CD14-positive monocyte (primary cell): ENCODE results near the gene AGFG2. TPM values are rescaled to one million over a fixed set of nuclear protein-coding genes. Genes with fewer than 3 reads are reported as not detected.
"Not testable (repeated sequence)": the region's sequence is repeated elsewhere in the genome, so short reads cannot be mapped to it uniquely, and the experiment has no call there.

Experiments used
- DNase-seq, 3 donors: peaks; one replicate each; pipeline ENCODE4 v3.0.0-alpha.2; 2011 to 2022
- H2AFZ ChIP-seq: 2 replicates; pipeline ENCODE4 v1.6.0; 2012; ENCODE audit warnings: mild to moderate bottlenecking, low read depth, low read length, inconsistent platforms; ENCODE audit not compliant: insufficient read depth, poor library complexity, severe bottlenecking
- H3K27ac ChIP-seq, 2 donors: 1 replicate in 1 of 2; 2 replicates in 1 of 2; pipeline ENCODE4 v1.5.1; 2012 to 2013; ENCODE audit warnings: low read length in 2 of 2, control low read depth in 1 of 2, inconsistent platforms in 1 of 2, low read depth in 1 of 2, mild to moderate bottlenecking in 1 of 2
- H3K27me3 ChIP-seq, 2 donors: one replicate each; pipeline versions ENCODE4 v1.6.0 to v1.6.1; 2011 to 2013; ENCODE audit warnings: low read length in 2 of 2; ENCODE audit not compliant: control insufficient read depth in 2 of 2, insufficient read depth in 2 of 2
- H3K36me3 ChIP-seq, 2 donors: replicated peaks in 1 of 2; 1 replicate in 1 of 2; 2 replicates in 1 of 2; pipeline versions ENCODE4 v1.5.1 to v1.6.1; 2012 to 2013; ENCODE audit warnings: low read length in 2 of 2, control low read depth in 1 of 2, inconsistent platforms in 1 of 2, mild to moderate bottlenecking in 1 of 2; ENCODE audit not compliant: insufficient read depth in 2 of 2, control insufficient read depth in 1 of 2
- H3K4me1 ChIP-seq, 2 donors: 1 replicate in 1 of 2; 2 replicates in 1 of 2; pipeline versions ENCODE4 v1.5.1 to v1.6.1; 2012 to 2013; ENCODE audit warnings: low read length in 2 of 2, control low read depth in 1 of 2, inconsistent platforms in 1 of 2, mild to moderate bottlenecking in 1 of 2, moderate library complexity in 1 of 2; ENCODE audit not compliant: insufficient read depth in 2 of 2, control insufficient read depth in 1 of 2
- H3K4me2 ChIP-seq: replicated peaks from 2 replicates; pipeline ENCODE3; 2012; ENCODE audit warnings: low read length, moderate library complexity, mild to moderate bottlenecking; ENCODE audit not compliant: poor library complexity, severe bottlenecking; ENCODE audit errors: extremely low read depth
- H3K4me3 ChIP-seq, 3 experiments: fragments of 200-600 bp in 1 of 3; sonication (generic) in 1 of 3; replicated peaks in 1 of 3; 1 replicate in 2 of 3; 2 replicates in 1 of 3; pipeline ENCODE4 v1.5.1; 2011 to 2013; ENCODE audit warnings: low read length in 3 of 3, mild to moderate bottlenecking in 3 of 3, control low read depth in 2 of 3, low read depth in 2 of 3, inconsistent platforms in 1 of 3, moderate library complexity in 1 of 3
- H3K79me2 ChIP-seq: 2 replicates; pipeline ENCODE4 v1.6.0; 2012; ENCODE audit warnings: mild to moderate bottlenecking, control low read depth, inconsistent platforms, low read length, moderate library complexity; ENCODE audit not compliant: insufficient read depth
- H3K9ac ChIP-seq: 2 replicates; pipeline ENCODE4 v1.6.0; 2017; ENCODE audit warnings: low read length, mild to moderate bottlenecking; ENCODE audit not compliant: insufficient read depth, poor library complexity, severe bottlenecking
- H3K9me3 ChIP-seq, 2 donors: replicated peaks in 1 of 2; 1 replicate in 1 of 2; 2 replicates in 1 of 2; pipeline versions ENCODE4 v1.5.1 to v1.6.1; 2012 to 2013; ENCODE audit warnings: low read length in 2 of 2, control low read depth in 1 of 2; ENCODE audit not compliant: control insufficient read depth in 1 of 2, insufficient read depth in 1 of 2
- H4K20me1 ChIP-seq: 2 replicates; pipeline ENCODE4 v1.6.0; 2012; ENCODE audit warnings: mild to moderate bottlenecking, low read length, control low read depth, moderate library complexity; ENCODE audit not compliant: insufficient read depth
- H3K27ac Mint-ChIP-seq, 7 donors: one replicate each; pipeline ENCODE4 v1.8.0; 2020; ENCODE audit warnings: mild to moderate bottlenecking in 7 of 7, mixed read lengths in 7 of 7, moderate library complexity in 6 of 7, inconsistent platforms in 2 of 7
- H3K27me3 Mint-ChIP-seq, 3 donors: one replicate each; pipeline ENCODE4 v1.8.0; 2021 to 2022; ENCODE audit warnings: low read depth in 3 of 3, mild to moderate bottlenecking in 3 of 3, mixed read lengths in 3 of 3, moderate library complexity in 3 of 3, inconsistent platforms in 1 of 3
- H3K36me3 Mint-ChIP-seq, 2 donors: one replicate each; pipeline ENCODE4 v1.8.0; 2020; ENCODE audit warnings: mixed read lengths in 2 of 2, inconsistent platforms in 1 of 2, mild to moderate bottlenecking in 1 of 2
- H3K4me1 Mint-ChIP-seq: one replicate; pipeline ENCODE4 v1.8.0; 2020; ENCODE audit warnings: mild to moderate bottlenecking, mixed read lengths
- H3K4me3 Mint-ChIP-seq, 2 donors: one replicate each; pipeline ENCODE4 v1.8.0; 2020; ENCODE audit warnings: mild to moderate bottlenecking in 2 of 2, mixed read lengths in 2 of 2, moderate library complexity in 1 of 2
- H3K9me3 Mint-ChIP-seq, 7 donors: one replicate each; pipeline ENCODE4 v1.8.0; 2020 to 2022; ENCODE audit warnings: mixed read lengths in 7 of 7, mild to moderate bottlenecking in 6 of 7, moderate library complexity in 6 of 7, inconsistent platforms in 2 of 7
- CTCF ChIP-seq: fragments of 200-600 bp; IDR thresholded peaks from one replicate; pipeline ENCODE4 v1.8.0; 2022; ENCODE audit warnings: antibody characterized with exemption, mild to moderate bottlenecking
- WGBS: methylation state at CpG from one replicate; pipeline ENCODE4 v1.1.5; 2013; ENCODE audit warnings: missing lambda C conversion rate; ENCODE audit not compliant: insufficient coverage; 5-methylcytosine and 5-hydroxymethylcytosine counted together
- intact Hi-C, 2 donors: fragments of 100-400 bp; cut with micrococcal nuclease; formaldehyde crosslinking; loops; one replicate each; pipeline versions ENCODE4 v1.15.0 to v1.15.1; 2023
- polyA plus RNA-seq, 3 donors: library from polyadenylated mRNA; depleted of rRNA in 1 of 3; unstranded in 2 of 3; stranded (reverse) in 1 of 3; fragments of 300-500 nt in 2 of 3; fragments of >200 nt in 1 of 3; fragmentation: Illumina TruSeq in 2 of 3; gene quantifications; 1 replicate in 2 of 3; 2 replicates in 1 of 3; pipeline ENCODE4 v1.2.3, GENCODE V29; 2012 to 2021

Gene AGFG2
- polyA plus RNA-seq, 3 donors: 1.3 to 1.8 (median 1.8) TPM

GRCh38 chr7:100521076-100521475 lies 17.9 kb upstream of the AGFG2 start:
- no peaks in the 10 kb centered on the region for H3K79me2 ChIP-seq
- H3K9ac ChIP-seq: no peak overlapping the region
- no CpG with 5 or more reads among the region's 2 CpGs for WGBS
- no peak for DNase-seq
- H3K4me1 ChIP-seq: peaks cover 6 to 10% of the 10 kb centered on the region in 2 donors
- Mint-ChIP-seq H3K4me3 (no peak overlapping the region), H3K9me3 (peaks cover 0 to 4% (median 0%) of the 10 kb centered on the region in 7 donors), H3K36me3 (no peaks in the 10 kb centered on the region), H3K4me1 (peaks cover 6% of the 10 kb centered on the region), H3K27me3 (peaks cover 0 to 7% (median 4%) of the 10 kb centered on the region in 3 donors), H3K27ac (no peak overlapping the region)
- H2AFZ ChIP-seq: no peak overlapping the region
- intact Hi-C loops: no loop called here
- H3K4me3 ChIP-seq: no peak overlapping the region
- no peaks in the 10 kb centered on the region for H3K9me3 ChIP-seq
- no peaks in the 10 kb centered on the region for H3K36me3 ChIP-seq
- H3K4me2 ChIP-seq: no peak overlapping the region
- no peak for TF ChIP-seq CTCF
- H3K27ac ChIP-seq: no peak overlapping the region
- H3K27me3 ChIP-seq: no peaks in the 10 kb centered on the region
- no peaks in the 10 kb centered on the region for H4K20me1 ChIP-seq

GRCh38 chr7:100521909-100522593 lies 17.0 kb upstream of the AGFG2 start:
- H3K27me3 Mint-ChIP-seq, H3K36me3 Mint-ChIP-seq, H4K20me1 ChIP-seq, H3K27ac ChIP-seq, H3K79me2 ChIP-seq, H3K9me3 ChIP-seq, H3K9ac ChIP-seq, H3K4me1 Mint-ChIP-seq, H2AFZ ChIP-seq, H3K4me3 Mint-ChIP-seq, intact Hi-C loops, H3K9me3 Mint-ChIP-seq, H3K27me3 ChIP-seq, H3K4me2 ChIP-seq, H3K36me3 ChIP-seq, H3K4me3 ChIP-seq: not testable (repeated sequence)
- peak overlapping the region in 1 of 7 donors; percentile 70 for H3K27ac Mint-ChIP-seq
- peak; percentile 64 to 76 (median 70) for DNase-seq
- no CpG with 5 or more reads among the region's 3 CpGs for WGBS
- peaks cover 6 to 10% of the 10 kb centered on the region in 2 donors for H3K4me1 ChIP-seq

- DNase-seq, H2AFZ ChIP-seq, intact Hi-C loops, H3K27me3 ChIP-seq, H3K27ac ChIP-seq, H3K36me3 ChIP-seq, H3K79me2 ChIP-seq, H3K9ac ChIP-seq, H3K4me3 Mint-ChIP-seq, H4K20me1 ChIP-seq, H3K9me3 ChIP-seq, H3K4me3 ChIP-seq, H3K27me3 Mint-ChIP-seq, H3K4me2 ChIP-seq, H3K36me3 Mint-ChIP-seq, H3K4me1 Mint-ChIP-seq, H3K9me3 Mint-ChIP-seq, H3K27ac Mint-ChIP-seq: not testable (repeated sequence)
- peaks cover 6 to 10% of the 10 kb centered on the region in 2 donors for H3K4me1 ChIP-seq
- WGBS: no CpG with 5 or more reads among the region's 34 CpGs
These were observed 15.8 kb upstream of the AGFG2 start for GRCh38 chr7:100523192-100523591.

- H3K4me3 ChIP-seq, H2AFZ ChIP-seq, H3K27ac Mint-ChIP-seq, H3K27me3 ChIP-seq, H3K9me3 Mint-ChIP-seq, H3K9ac ChIP-seq, H3K27me3 Mint-ChIP-seq, H3K36me3 ChIP-seq, H3K4me1 ChIP-seq, H3K36me3 Mint-ChIP-seq, H3K4me3 Mint-ChIP-seq, H3K9me3 ChIP-seq, H3K4me1 Mint-ChIP-seq, intact Hi-C loops, H3K4me2 ChIP-seq, H3K27ac ChIP-seq, DNase-seq, H4K20me1 ChIP-seq, H3K79me2 ChIP-seq: not testable (repeated sequence)
- WGBS: 100% methylated on average over 1 of the region's 12 CpGs
These were observed 10.7 kb upstream of the AGFG2 start for GRCh38 chr7:100528108-100528866.
